Measurements from ENCODE around the gene ETV3.

ETV3 gene

DNA sequence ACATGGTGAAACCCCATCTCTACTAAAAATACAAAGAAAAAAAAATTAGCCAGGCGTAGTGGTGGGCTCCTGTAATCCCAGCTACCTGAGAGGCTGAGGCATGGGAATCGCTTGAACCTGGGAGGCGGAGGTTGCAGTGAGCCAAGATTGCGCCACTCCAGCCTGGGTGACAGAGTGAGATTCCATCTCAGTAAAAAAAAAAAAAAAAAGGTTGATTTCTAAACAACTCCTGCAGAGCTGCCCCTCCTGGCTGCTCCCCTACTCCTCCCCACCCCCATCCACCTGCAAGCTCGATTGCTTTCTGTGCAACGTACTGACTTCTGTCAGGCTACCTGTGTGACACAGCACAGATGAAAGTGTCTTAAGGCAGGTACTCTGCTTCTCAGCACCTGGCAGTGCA, 51.9 kb downstream of the ETV3 start:
- WGBS (ENCODE audit: insufficient coverage) = 95% methylated on average over 4 of the region's 6 CpGs
- H3K27ac ChIP-seq (ENCODE audit: insufficient read depth in 1 of 2, low read depth in 1 of 2, low read length in 2 of 2, poor library complexity in 1 of 2, severe bottlenecking in 2 of 2) = no peak overlapping the region
- H3K27me3 ChIP-seq (replicated peaks in 2 of 5; ENCODE audit: control insufficient read depth in 4 of 5, insufficient read depth in 5 of 5, low read length in 4 of 5) = no peaks in the 10 kb centered on the region
- ChIA-PET POLR2A (no interaction called here), CTCF (interaction anchor here (0.6 to 8.0 kb wide), 3 partner anchors 16 to 376 kb away, joined by 3 to 246 read pairs (median 4); no protein-coding TSS in a partner anchor)
- H3K9me3 ChIP-seq (ENCODE audit: control extremely low read depth in 1 of 5, control insufficient read depth in 4 of 5, insufficient read depth in 2 of 5, low read depth in 1 of 5, low read length in 4 of 5) = no peaks in the 10 kb centered on the region
- no peaks in the 10 kb centered on the region for H3K4me1 ChIP-seq (ENCODE audit: control extremely low read depth in 1 of 4, control insufficient read depth in 4 of 4, insufficient read depth in 4 of 4, low read length in 3 of 4)
- no peaks in the 10 kb centered on the region for H3K36me3 ChIP-seq (ENCODE audit: control insufficient read depth in 4 of 4, insufficient read depth in 4 of 4, low read length in 3 of 4)
- no peak overlapping the region for H3K4me3 ChIP-seq (ENCODE audit: control insufficient read depth in 1 of 7, extremely low read depth in 1 of 7, insufficient read depth in 4 of 7, low read depth in 2 of 7, low read length in 6 of 7)
- DNase-seq = no peak

DNA sequence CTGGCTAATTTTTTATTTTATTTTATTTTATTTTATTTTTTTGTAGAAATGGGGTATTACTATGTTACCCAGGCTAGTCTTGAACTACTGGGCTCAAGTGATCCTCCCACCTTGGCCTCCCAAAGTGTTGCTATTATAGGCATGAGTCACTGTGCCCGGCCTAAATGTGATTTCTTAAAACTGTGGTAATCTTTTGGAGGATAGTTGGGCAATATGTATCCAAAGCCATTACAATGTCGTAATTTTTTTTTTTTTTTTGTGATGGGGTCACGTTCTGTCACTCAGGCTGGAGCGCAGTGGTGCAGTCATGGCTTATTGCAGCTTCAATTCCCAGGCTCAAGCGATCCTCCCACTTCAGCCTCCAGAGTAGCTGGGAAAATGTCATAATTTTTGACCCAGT, 52.8 kb downstream of the ETV3 start:
- peak in 1 of 3 donors; percentile 22 for DNase-seq
- Histone ChIP-seq H3K27ac (ENCODE audit: insufficient read depth in 1 of 2, low read depth in 1 of 2, low read length in 2 of 2, poor library complexity in 1 of 2, severe bottlenecking in 2 of 2) (no peak overlapping the region), H3K4me3 (ENCODE audit: control insufficient read depth in 1 of 7, extremely low read depth in 1 of 7, insufficient read depth in 4 of 7, low read depth in 2 of 7, low read length in 6 of 7) (no peak overlapping the region), H3K9me3 (ENCODE audit: control extremely low read depth in 1 of 5, control insufficient read depth in 4 of 5, insufficient read depth in 2 of 5, low read depth in 1 of 5, low read length in 4 of 5) (no peaks in the 10 kb centered on the region), H3K4me1 (ENCODE audit: control extremely low read depth in 1 of 4, control insufficient read depth in 4 of 4, insufficient read depth in 4 of 4, low read length in 3 of 4) (no peaks in the 10 kb centered on the region), H3K27me3 (replicated peaks in 2 of 5; ENCODE audit: control insufficient read depth in 4 of 5, insufficient read depth in 5 of 5, low read length in 4 of 5) (no peaks in the 10 kb centered on the region), H3K36me3 (ENCODE audit: control insufficient read depth in 4 of 4, insufficient read depth in 4 of 4, low read length in 3 of 4) (no peaks in the 10 kb centered on the region)
- WGBS (ENCODE audit: insufficient coverage) = 93% methylated on average over 3 of the region's 5 CpGs
- ChIA-PET CTCF (interaction anchor here (0.6 to 8.0 kb wide), 3 partner anchors 69 to 886 kb away, joined by 3 to 246 read pairs (median 3); no protein-coding TSS in a partner anchor), POLR2A (no interaction called here)

DNA sequence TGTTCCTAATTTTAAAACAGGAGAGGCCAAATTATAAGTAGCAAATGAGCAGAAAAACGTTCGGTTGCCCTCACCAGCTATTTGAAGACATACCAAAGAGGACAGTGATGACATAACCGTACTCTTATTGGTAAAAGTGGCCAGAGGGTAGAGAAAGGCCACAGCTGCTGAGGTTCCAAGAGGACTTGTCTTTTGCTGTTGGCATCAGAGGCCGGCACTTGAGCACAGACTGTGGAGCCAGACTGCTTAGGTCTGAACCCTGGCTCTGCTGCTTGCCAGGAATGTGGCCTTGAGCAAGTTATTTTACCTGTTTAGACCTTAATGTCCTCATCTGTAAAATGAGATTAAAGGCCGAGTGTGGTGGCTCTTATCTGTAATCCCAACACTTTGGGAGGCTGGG, 53.5 kb downstream of the ETV3 start:
- POLR2A ChIA-PET = interaction anchor here (0.6 kb wide), 1 partner anchor 164 kb away, joined by 3 read pairs; no protein-coding TSS in a partner anchor

DNA sequence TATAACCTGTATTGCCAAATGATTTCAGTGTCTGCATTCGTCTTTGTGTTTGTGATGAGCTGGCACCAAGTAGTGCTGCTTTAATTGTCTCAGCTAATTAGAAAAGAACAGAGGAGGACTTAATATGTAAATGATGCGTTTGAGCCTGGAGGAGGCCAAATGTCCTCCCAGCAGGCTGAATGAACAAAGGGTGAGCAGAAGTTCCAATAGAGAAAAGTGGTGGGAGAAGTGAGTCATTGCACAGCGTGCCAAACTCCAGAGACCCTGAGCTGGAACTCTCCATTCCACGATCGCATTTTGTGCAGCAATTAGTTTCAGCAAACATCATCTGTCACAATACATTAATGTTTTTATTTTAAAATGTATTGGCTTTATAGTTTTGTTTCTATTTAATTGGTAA, 56.5 kb downstream of the ETV3 start:
- DNase-seq = no peak
- Histone ChIP-seq H3K4me3 (ENCODE audit: control insufficient read depth in 1 of 7, extremely low read depth in 1 of 7, insufficient read depth in 4 of 7, low read depth in 2 of 7, low read length in 6 of 7) (no peak overlapping the region), H3K27ac (ENCODE audit: insufficient read depth in 1 of 2, low read depth in 1 of 2, low read length in 2 of 2, poor library complexity in 1 of 2, severe bottlenecking in 2 of 2) (no peak overlapping the region), H3K4me1 (ENCODE audit: control extremely low read depth in 1 of 4, control insufficient read depth in 4 of 4, insufficient read depth in 4 of 4, low read length in 3 of 4) (no peaks in the 10 kb centered on the region), H3K9me3 (ENCODE audit: control extremely low read depth in 1 of 5, control insufficient read depth in 4 of 5, insufficient read depth in 2 of 5, low read depth in 1 of 5, low read length in 4 of 5) (no peaks in the 10 kb centered on the region), H3K27me3 (replicated peaks in 2 of 5; ENCODE audit: control insufficient read depth in 4 of 5, insufficient read depth in 5 of 5, low read length in 4 of 5) (no peaks in the 10 kb centered on the region), H3K36me3 (ENCODE audit: control insufficient read depth in 4 of 4, insufficient read depth in 4 of 4, low read length in 3 of 4) (no peaks in the 10 kb centered on the region)
- ChIA-PET POLR2A (no interaction called here), CTCF (interaction anchor here (1.4 to 2.2 kb wide), 2 partner anchors 8 to 29 kb away, joined by 4 to 9 read pairs; no protein-coding TSS in a partner anchor)
- WGBS (ENCODE audit: insufficient coverage) = 100% methylated on average over 3 of the region's 5 CpGs

More for the DNA sequence above, 53.5 kb downstream of the ETV3 start:
- WGBS (ENCODE audit: insufficient coverage) = 92% methylated on average over 2 of the region's 5 CpGs
- no peaks in the 10 kb centered on the region for H3K9me3 ChIP-seq (ENCODE audit: control extremely low read depth in 1 of 5, control insufficient read depth in 4 of 5, insufficient read depth in 2 of 5, low read depth in 1 of 5, low read length in 4 of 5)
- H3K36me3 ChIP-seq (ENCODE audit: control insufficient read depth in 4 of 4, insufficient read depth in 4 of 4, low read length in 3 of 4) = no peaks in the 10 kb centered on the region
- H3K4me3 ChIP-seq (ENCODE audit: control insufficient read depth in 1 of 7, extremely low read depth in 1 of 7, insufficient read depth in 4 of 7, low read depth in 2 of 7, low read length in 6 of 7) = no peak overlapping the region
- CTCF ChIA-PET = interaction anchor here (0.6 to 8.0 kb wide), 4 partner anchors 70 to 887 kb away, joined by 3 to 246 read pairs (median 4); no protein-coding TSS in a partner anchor
- DNase-seq = no peak
- no peak overlapping the region for H3K27ac ChIP-seq (ENCODE audit: insufficient read depth in 1 of 2, low read depth in 1 of 2, low read length in 2 of 2, poor library complexity in 1 of 2, severe bottlenecking in 2 of 2)
- H3K27me3 ChIP-seq (replicated peaks in 2 of 5; ENCODE audit: control insufficient read depth in 4 of 5, insufficient read depth in 5 of 5, low read length in 4 of 5) = no peaks in the 10 kb centered on the region
- no peaks in the 10 kb centered on the region for H3K4me1 ChIP-seq (ENCODE audit: control extremely low read depth in 1 of 4, control insufficient read depth in 4 of 4, insufficient read depth in 4 of 4, low read length in 3 of 4)

DNA sequence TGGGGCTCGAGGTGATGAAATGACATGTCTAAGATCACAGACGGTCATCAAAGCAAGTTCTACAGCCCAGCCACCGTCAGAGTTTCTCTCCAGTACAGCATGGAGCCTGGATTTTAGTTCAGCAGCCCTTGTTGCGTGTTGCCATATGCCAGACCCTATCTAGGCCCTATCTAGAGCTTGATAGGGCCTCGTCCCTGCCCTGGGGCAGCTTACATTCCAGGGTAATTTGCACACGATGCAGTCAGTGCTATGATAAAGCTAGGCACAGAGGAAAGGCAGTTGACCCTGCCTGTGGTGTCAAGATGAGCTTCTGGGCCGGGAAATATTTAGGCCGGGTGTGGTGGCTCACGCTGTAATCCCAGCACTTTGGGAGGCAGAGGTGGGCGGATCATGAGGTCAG, 57.5 kb downstream of the ETV3 start:
- no peaks in the 10 kb centered on the region for H3K9me3 ChIP-seq (ENCODE audit: control extremely low read depth in 1 of 5, control insufficient read depth in 4 of 5, insufficient read depth in 2 of 5, low read depth in 1 of 5, low read length in 4 of 5)
- no peaks in the 10 kb centered on the region for H3K36me3 ChIP-seq (ENCODE audit: control insufficient read depth in 4 of 4, insufficient read depth in 4 of 4, low read length in 3 of 4)
- H3K4me3 ChIP-seq (ENCODE audit: control insufficient read depth in 1 of 7, extremely low read depth in 1 of 7, insufficient read depth in 4 of 7, low read depth in 2 of 7, low read length in 6 of 7) = no peak overlapping the region
- H3K27me3 ChIP-seq (replicated peaks in 2 of 5; ENCODE audit: control insufficient read depth in 4 of 5, insufficient read depth in 5 of 5, low read length in 4 of 5) = no peaks in the 10 kb centered on the region
- CTCF ChIA-PET = interaction anchor here (0.9 to 2.2 kb wide), 5 partner anchors 9 to 75 kb away, joined by 3 to 9 read pairs (median 4); no protein-coding TSS in a partner anchor
- H3K4me1 ChIP-seq (ENCODE audit: control extremely low read depth in 1 of 4, control insufficient read depth in 4 of 4, insufficient read depth in 4 of 4, low read length in 3 of 4) = no peaks in the 10 kb centered on the region
- POLR2A ChIA-PET = no interaction called here
- DNase-seq = no peak
- 89% methylated on average over 6 of the region's 10 CpGs for WGBS (ENCODE audit: insufficient coverage)
- H3K27ac ChIP-seq (ENCODE audit: insufficient read depth in 1 of 2, low read depth in 1 of 2, low read length in 2 of 2, poor library complexity in 1 of 2, severe bottlenecking in 2 of 2) = no peak overlapping the region

DNA sequence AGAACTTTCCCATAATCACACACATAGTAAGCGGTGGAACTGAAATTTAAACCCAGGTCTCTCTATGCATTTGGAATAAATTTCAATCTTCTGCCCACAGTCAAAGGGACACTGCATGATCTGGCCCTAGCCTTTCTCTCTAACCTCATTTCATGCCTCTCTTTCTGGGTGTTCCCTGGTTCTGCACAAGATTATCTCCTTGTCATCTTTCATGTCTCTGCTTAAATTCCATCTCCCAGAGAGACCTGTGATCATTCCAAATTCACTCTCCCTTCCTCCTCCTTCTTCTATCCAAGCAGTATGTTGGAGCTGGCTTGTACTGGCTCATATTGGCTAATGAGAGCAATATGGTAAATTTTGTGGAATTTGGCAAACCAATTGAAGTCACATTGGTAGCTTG, 60.8 kb downstream of the ETV3 start:
- CTCF ChIA-PET = interaction anchor here (0.7 kb wide), 1 partner anchor 33 kb away, joined by 3 read pairs; no protein-coding TSS in a partner anchor

DNA sequence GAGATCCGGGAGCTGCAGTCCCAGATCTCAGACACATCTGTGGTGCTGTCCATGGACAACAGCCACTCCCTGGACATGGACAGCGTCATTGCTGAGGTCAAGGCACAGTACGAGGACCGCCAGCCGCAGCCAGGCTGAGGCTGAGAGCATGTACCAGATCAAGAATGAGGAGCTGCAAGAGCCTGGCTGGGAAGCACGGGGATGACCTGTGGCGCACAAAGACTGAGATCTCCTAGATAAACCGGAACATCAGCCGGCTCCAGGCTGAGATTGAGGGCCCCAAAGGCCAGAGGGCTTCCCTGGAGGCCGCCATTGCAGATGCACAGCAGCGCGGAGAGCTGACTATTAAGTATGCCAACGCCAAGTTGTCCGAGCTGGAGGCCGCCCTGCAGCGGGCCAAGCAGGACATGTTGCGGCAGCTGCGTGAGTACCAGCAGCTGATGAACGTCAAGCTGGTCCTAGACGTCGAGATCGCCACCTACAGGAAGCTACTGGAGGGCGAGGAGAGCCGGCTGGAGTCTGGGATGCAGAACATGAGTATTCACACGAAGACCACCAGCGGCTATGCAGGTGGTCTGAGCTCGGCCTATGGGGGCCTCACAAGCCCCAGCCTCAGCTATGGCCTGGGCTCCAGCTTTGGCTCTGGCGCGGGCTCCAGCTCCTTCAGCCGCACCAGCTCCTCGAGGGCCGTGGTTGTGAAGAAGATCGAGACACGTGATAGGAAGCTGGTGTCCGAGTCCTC, 64.1 kb downstream of the ETV3 start:
- Histone ChIP-seq H3K4me3 (ENCODE audit: control insufficient read depth in 1 of 7, extremely low read depth in 1 of 7, insufficient read depth in 4 of 7, low read depth in 2 of 7, low read length in 6 of 7) (peak overlapping the region in 1 of 7 experiments; percentile 42), H3K36me3 (ENCODE audit: control insufficient read depth in 4 of 4, insufficient read depth in 4 of 4, low read length in 3 of 4) (no peaks in the 10 kb centered on the region), H3K27me3 (replicated peaks in 2 of 5; ENCODE audit: control insufficient read depth in 4 of 5, insufficient read depth in 5 of 5, low read length in 4 of 5) (peaks cover 0 to 4% (median 0%) of the 10 kb centered on the region in 5 experiments), H3K4me1 (ENCODE audit: control extremely low read depth in 1 of 4, control insufficient read depth in 4 of 4, insufficient read depth in 4 of 4, low read length in 3 of 4) (peaks cover 0 to 8% (median 3%) of the 10 kb centered on the region in 4 experiments), H3K9me3 (ENCODE audit: control extremely low read depth in 1 of 5, control insufficient read depth in 4 of 5, insufficient read depth in 2 of 5, low read depth in 1 of 5, low read length in 4 of 5) (no peaks in the 10 kb centered on the region), H3K27ac (ENCODE audit: insufficient read depth in 1 of 2, low read depth in 1 of 2, low read length in 2 of 2, poor library complexity in 1 of 2, severe bottlenecking in 2 of 2) (no peak overlapping the region)
- DNase-seq = peak; percentile 50 to 68 (median 62)
- WGBS (ENCODE audit: insufficient coverage) = 28% methylated on average over 34 of the region's 35 CpGs
- CTCF ChIA-PET = interaction anchor here (0.8 to 1.8 kb wide), 18 partner anchors 9 to 184 kb away, joined by 3 to 6 read pairs (median 4); no protein-coding TSS in a partner anchor
- POLR2A ChIA-PET = interaction anchor here (0.6 to 1.5 kb wide), 2 partner anchors 64 to 77 kb away, joined by 3 to 4 read pairs; partner anchors contain the start of gene ETV3

More for the DNA sequence above, 60.8 kb downstream of the ETV3 start:
- Histone ChIP-seq H3K36me3 (ENCODE audit: control insufficient read depth in 4 of 4, insufficient read depth in 4 of 4, low read length in 3 of 4) (no peaks in the 10 kb centered on the region), H3K4me1 (ENCODE audit: control extremely low read depth in 1 of 4, control insufficient read depth in 4 of 4, insufficient read depth in 4 of 4, low read length in 3 of 4) (peaks cover 0 to 8% (median 3%) of the 10 kb centered on the region in 4 experiments), H3K9me3 (ENCODE audit: control extremely low read depth in 1 of 5, control insufficient read depth in 4 of 5, insufficient read depth in 2 of 5, low read depth in 1 of 5, low read length in 4 of 5) (no peaks in the 10 kb centered on the region), H3K27ac (ENCODE audit: insufficient read depth in 1 of 2, low read depth in 1 of 2, low read length in 2 of 2, poor library complexity in 1 of 2, severe bottlenecking in 2 of 2) (no peak overlapping the region), H3K27me3 (replicated peaks in 2 of 5; ENCODE audit: control insufficient read depth in 4 of 5, insufficient read depth in 5 of 5, low read length in 4 of 5) (peaks cover 0 to 1% (median 0%) of the 10 kb centered on the region in 5 experiments), H3K4me3 (ENCODE audit: control insufficient read depth in 1 of 7, extremely low read depth in 1 of 7, insufficient read depth in 4 of 7, low read depth in 2 of 7, low read length in 6 of 7) (no peak overlapping the region)
- POLR2A ChIA-PET = no interaction called here
- 100% methylated on average over 1 of the region's 1 CpG for WGBS (ENCODE audit: insufficient coverage)
- no peak for DNase-seq

All from common myeloid progenitor, CD34-positive (primary cell).